IMR-90 (cell line): ENCODE data around the gene NTN4. TPM values are rescaled to one million over a fixed set of nuclear protein-coding genes. Genes with fewer than 3 reads are reported as not detected.

Experiments used
- ATAC-seq: fragments of 200-7000 bp; cut with Tn5 transposase; 2 replicates; pipeline ENCODE4 v1.9.1; 2020; ENCODE audit warnings: low read depth, mild to moderate bottlenecking, moderate library complexity
- BruUV-seq: library from RNA; stranded (reverse); fragments of 400-500 nt; replicated peaks from 2 replicates; lab custom pipeline; 2021; lab: Mats Ljungman, UMichigan
- CTCF ChIA-PET: fragments of 300-600 bp; formaldehyde crosslinking; extraction: SDS; loops from one replicate; lab custom pipeline; 2021; ENCODE audit warnings: antibody characterized with exemption; lab: Yijun Ruan, JAX
- POLR2A ChIA-PET: fragments of 300-600 bp; sonication (Branson Sonifier 250); formaldehyde crosslinking; loops from one replicate; lab custom pipeline; 2022; ENCODE audit warnings: antibody characterized with exemption; ENCODE audit not compliant: unreplicated experiment; lab: Charles Lee
- DNase-seq: peaks from one replicate; pipeline ENCODE4 v3.0.0; 2013
- H2AFZ ChIP-seq: replicated peaks from 2 replicates; pipeline ENCODE3; 2013; ENCODE audit warnings: low read length, mild to moderate bottlenecking; ENCODE audit not compliant: poor library complexity
- H2AK5ac ChIP-seq: 2 replicates; pipeline ENCODE4 v1.6.1; 2013; ENCODE audit warnings: low read depth, low read length, inconsistent platforms
- H2AK9ac ChIP-seq: replicated peaks from 2 replicates; pipeline ENCODE3; 2013; ENCODE audit warnings: mild to moderate bottlenecking, low read depth, low read length, moderate library complexity; ENCODE audit not compliant: poor library complexity
- H2BK120ac ChIP-seq: 2 replicates; pipeline ENCODE4 v1.6.1; 2013; ENCODE audit warnings: low read depth, low read length, inconsistent platforms
- H2BK15ac ChIP-seq: 3 replicates; pipeline ENCODE4 v1.6.1; 2013; ENCODE audit warnings: low read depth, low read length, inconsistent platforms
- H2BK20ac ChIP-seq: 2 replicates; pipeline ENCODE4 v1.6.1; 2013; ENCODE audit warnings: low read depth, mild to moderate bottlenecking, inconsistent platforms, low read length, moderate library complexity
- H2BK5ac ChIP-seq: 2 replicates; pipeline ENCODE4 v1.6.1; 2013; ENCODE audit warnings: mild to moderate bottlenecking, low read depth, low read length, inconsistent platforms; ENCODE audit not compliant: poor library complexity, severe bottlenecking
- H3K14ac ChIP-seq: replicated peaks from 2 replicates; pipeline ENCODE4 v1.6.1; 2013; ENCODE audit warnings: low read depth, low read length, inconsistent platforms
- H3K18ac ChIP-seq: 2 replicates; pipeline ENCODE4 v1.6.1; 2013; ENCODE audit warnings: low read depth, low read length, control low read depth
- H3K23ac ChIP-seq: 2 replicates; pipeline ENCODE4 v1.6.1; 2013; ENCODE audit warnings: low read depth, low read length, inconsistent platforms
- H3K27ac ChIP-seq: 2 replicates; pipeline ENCODE4 v1.5.1; 2013; ENCODE audit warnings: mild to moderate bottlenecking, control low read depth, low read length; ENCODE audit not compliant: insufficient read depth
- H3K27me3 ChIP-seq: 2 replicates; pipeline ENCODE4 v1.6.1; 2013; ENCODE audit warnings: low read length; ENCODE audit not compliant: control insufficient read depth, insufficient read depth
- H3K36me3 ChIP-seq: 2 replicates; pipeline ENCODE4 v1.6.1; 2013; ENCODE audit warnings: low read length, mixed read lengths; ENCODE audit not compliant: control insufficient read depth, insufficient read depth
- H3K4ac ChIP-seq: 2 replicates; pipeline ENCODE4 v1.6.1; 2013; ENCODE audit warnings: low read depth, low read length, inconsistent platforms
- H3K4me1 ChIP-seq: 2 replicates; pipeline ENCODE4 v1.6.1; 2013; ENCODE audit warnings: low read length, mixed read lengths; ENCODE audit not compliant: control insufficient read depth, insufficient read depth
- H3K4me2 ChIP-seq: 2 replicates; pipeline ENCODE4 v1.6.1; 2013; ENCODE audit warnings: low read depth, mild to moderate bottlenecking, control low read depth, low read length, moderate library complexity
- H3K4me3 ChIP-seq: 2 replicates; pipeline ENCODE4 v1.5.1; 2013; ENCODE audit warnings: low read depth, mild to moderate bottlenecking, control low read depth, low read length, moderate library complexity; ENCODE audit not compliant: insufficient read depth
- H3K56ac ChIP-seq: 2 replicates; pipeline ENCODE4 v1.6.1; 2013; ENCODE audit warnings: low read length, inconsistent platforms; ENCODE audit not compliant: insufficient read depth; ENCODE audit errors: extremely low read depth
- H3K79me1 ChIP-seq, 2 experiments: 2 replicates each; pipeline ENCODE4 v1.6.1; 2013; ENCODE audit warnings: low read length in 2 of 2, inconsistent platforms in 1 of 2, low read depth in 1 of 2
- H3K9ac ChIP-seq: 2 replicates; pipeline ENCODE4 v1.6.1; 2013; ENCODE audit warnings: low read depth, low read length, control low read depth
- H3K9me1 ChIP-seq: 2 replicates; pipeline ENCODE4 v1.6.1; 2013; ENCODE audit warnings: low read length, inconsistent platforms; ENCODE audit not compliant: insufficient read depth
- H3K9me3 ChIP-seq: 2 replicates; pipeline ENCODE4 v1.6.1; 2013; ENCODE audit warnings: low read length; ENCODE audit not compliant: control insufficient read depth, insufficient read depth
- H4K20me1 ChIP-seq: 2 replicates; pipeline ENCODE4 v1.6.1; 2013; ENCODE audit warnings: low read length, inconsistent platforms; ENCODE audit not compliant: insufficient read depth
- H4K5ac ChIP-seq: 2 replicates; pipeline ENCODE4 v1.6.1; 2013; ENCODE audit warnings: mild to moderate bottlenecking, low read depth, low read length, control low read depth
- H4K8ac ChIP-seq, 2 experiments: 2 replicates each; pipeline ENCODE4 v1.6.1; 2013; ENCODE audit warnings: low read depth in 2 of 2, low read length in 2 of 2, control low read depth in 1 of 2, inconsistent platforms in 1 of 2
- H4K91ac ChIP-seq: 2 replicates; pipeline ENCODE4 v1.6.1; 2013; ENCODE audit warnings: low read depth, low read length, inconsistent platforms; ENCODE audit not compliant: insufficient read depth
- MAFK ChIP-seq: IDR thresholded peaks from 2 replicates; pipeline ENCODE4 v1.6.1; 2012; ENCODE audit warnings: low read depth, low read length, improper control_type of control experiment
- WGBS, 2 experiments: methylation state at CpG; one replicate each; pipeline versions ENCODE4 v1.1.5 to v1.1.7; 2013; ENCODE audit warnings: missing lambda C conversion rate in 2 of 2; ENCODE audit not compliant: insufficient read length in 1 of 2; ENCODE audit errors: extremely low coverage in 2 of 2; 5-methylcytosine and 5-hydroxymethylcytosine counted together
- dilution Hi-C: fragments of 300-500 bp; cut with HindIII; formaldehyde crosslinking; loops from one replicate; pipeline ENCODE4 v1.14.3; 2018; ENCODE audit warnings: low sequenced_read_pairs; ENCODE audit not compliant: unreplicated experiment
- in situ Hi-C: fragments of 300-500 bp; cut with MboI; formaldehyde crosslinking; loops from 3 replicates; pipeline ENCODE4 v1.14.3; 2019; ENCODE audit warnings: low sequenced_read_pairs, inconsistent platforms, mixed read lengths
- intact Hi-C: fragments of 100-400 bp; cut with micrococcal nuclease; formaldehyde crosslinking; loops from 2 replicates; pipeline ENCODE4 v1.10.0; 2022
- polyA plus RNA-seq, 3 experiments: library from polyadenylated mRNA; depleted of rRNA; stranded (reverse); fragments of >200 nt; gene quantifications; 2 replicates each; pipeline ENCODE4 v1.2.3, GENCODE V29; 2012; ENCODE audit warnings: low replicate concordance in 1 of 3
- total RNA-seq: library from RNA; depleted of rRNA; stranded (reverse); fragments of >200 nt; gene quantifications from 2 replicates; pipeline ENCODE4 v1.2.3, GENCODE V29; 2012

NTN4 gene
- total and polyA plus RNA-seq, 2 of the 4 experiments (the other 2 are of a cell fraction), result 54.6 to 56.6 TPM

GRCh38 chr12:95674631-95675030 is 115.9 kb downstream of the NTN4 start:
- Histone ChIP-seq H3K4me1 (peaks cover 2% of the 10 kb centered on the region; the same call in 1 of the 2 replicates), H3K27me3 (no peaks in the 10 kb centered on the region), H2BK15ac (0 out of 3 replicates have a peak overlapping the region, but pooled peaks have one; percentile 42), H3K27ac (no peak overlapping the region; the same call in 1 of the 2 replicates), H3K9ac (no peak overlapping the region), H2BK20ac (no peak overlapping the region), H3K14ac (no peak overlapping the region), H3K9me3 (no peaks in the 10 kb centered on the region), H3K56ac (no peak overlapping the region), H4K91ac (no peak overlapping the region), H4K8ac (no peak overlapping the region; a peak in 1 of 4 replicates), H4K5ac (peak overlapping the region; percentile 44; the same call in 1 of the 2 replicates), H2AK9ac (no peak overlapping the region), H2AK5ac (no peak overlapping the region; the same call in 1 of the 2 replicates), H3K18ac (peak overlapping the region; percentile 20; the same call in 1 of the 2 replicates), H3K4me3 (no peak overlapping the region), H4K20me1 (no peaks in the 10 kb centered on the region), H3K4me2 (no peak overlapping the region; the same call in 1 of the 2 replicates), H2BK5ac (no peak overlapping the region), H3K23ac (no peak overlapping the region), H3K36me3 (peaks cover 17% of the 10 kb centered on the region), H2AFZ (no peak overlapping the region), H2BK120ac (no peak overlapping the region), H3K9me1 (peaks cover 7% of the 10 kb centered on the region; the same call in 1 of the 2 replicates), H3K79me1 (no peaks in the 10 kb centered on the region), H3K4ac (0 out of 2 replicates have a peak overlapping the region, but pooled peaks have one; percentile 10)
- no peak for DNase-seq
- no peak for TF ChIP-seq MAFK
- ChIA-PET CTCF (no interaction called here), POLR2A (no interaction called here)
- dilution Hi-C loops (no loop called here), in situ Hi-C loops (no loop called here), intact Hi-C loops (no loop called here)
- WGBS, 2 experiments, result no CpG with 5 or more reads among the region's 1 CpG
- ATAC-seq, result no peak; the same call in 1 of the 2 replicates
- BruUV-seq, result no TSS peak
